ENCODE measurements around the gene VDAC1. TPM values are rescaled to one million over a fixed set of nuclear protein-coding genes. Genes with fewer than 3 reads are reported as not detected.

VDAC1 gene
- total RNA-seq, 2 experiments from 2014 or later, result 157 to 247 TPM

DNA sequence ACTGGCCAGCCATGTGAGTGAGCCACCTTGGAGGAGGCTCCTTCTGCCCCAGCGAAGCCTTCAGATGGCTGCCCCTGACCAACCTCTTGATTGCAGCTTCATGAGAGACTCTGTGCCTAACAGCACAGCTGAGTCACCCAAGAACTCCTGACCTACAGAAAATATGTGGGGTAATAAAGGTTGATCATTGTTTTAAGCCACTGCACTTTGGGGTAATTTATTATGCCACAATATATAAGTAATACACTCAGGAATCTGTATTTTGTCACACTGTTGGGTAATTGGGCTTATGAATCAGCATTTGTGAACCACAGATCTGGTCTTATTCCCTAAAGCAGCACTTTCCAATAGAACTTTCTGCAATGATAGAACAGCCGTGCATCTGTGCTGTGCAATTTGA is 24.4 kb upstream of the VDAC1 start:
- POLR2A ChIA-PET, result no interaction called here
- Histone ChIP-seq H3K4me1 (ENCODE audit: insufficient read depth, low read length, poor library complexity, severe bottlenecking) (no peaks in the 10 kb centered on the region), H3K79me2 (ENCODE audit: insufficient read depth, low read depth, low read length) (no peaks in the 10 kb centered on the region), H3K27ac (ENCODE audit: low read depth, low read length, poor library complexity, severe bottlenecking) (no peak overlapping the region), H4K20me1 (ENCODE audit: insufficient read depth, low read length) (no peaks in the 10 kb centered on the region), H3K9me2 (ENCODE audit: insufficient read depth, low read length) (no peaks in the 10 kb centered on the region), H3K4me2 (ENCODE audit: low read length) (no peak overlapping the region), H2AFZ (ENCODE audit: low read length) (no peak overlapping the region), H3K4me3 (ENCODE audit: low read depth, low read length, poor library complexity, severe bottlenecking) (no peak overlapping the region), H3K9me3 (ENCODE audit: low read length) (no peaks in the 10 kb centered on the region), H3K36me3 (ENCODE audit: insufficient read depth, low read length) (no peaks in the 10 kb centered on the region)
- intact Hi-C loops (cut with micrococcal nuclease; ENCODE audit: unreplicated experiment), result no loop called here
- TF ChIP-seq, protein P1, sequence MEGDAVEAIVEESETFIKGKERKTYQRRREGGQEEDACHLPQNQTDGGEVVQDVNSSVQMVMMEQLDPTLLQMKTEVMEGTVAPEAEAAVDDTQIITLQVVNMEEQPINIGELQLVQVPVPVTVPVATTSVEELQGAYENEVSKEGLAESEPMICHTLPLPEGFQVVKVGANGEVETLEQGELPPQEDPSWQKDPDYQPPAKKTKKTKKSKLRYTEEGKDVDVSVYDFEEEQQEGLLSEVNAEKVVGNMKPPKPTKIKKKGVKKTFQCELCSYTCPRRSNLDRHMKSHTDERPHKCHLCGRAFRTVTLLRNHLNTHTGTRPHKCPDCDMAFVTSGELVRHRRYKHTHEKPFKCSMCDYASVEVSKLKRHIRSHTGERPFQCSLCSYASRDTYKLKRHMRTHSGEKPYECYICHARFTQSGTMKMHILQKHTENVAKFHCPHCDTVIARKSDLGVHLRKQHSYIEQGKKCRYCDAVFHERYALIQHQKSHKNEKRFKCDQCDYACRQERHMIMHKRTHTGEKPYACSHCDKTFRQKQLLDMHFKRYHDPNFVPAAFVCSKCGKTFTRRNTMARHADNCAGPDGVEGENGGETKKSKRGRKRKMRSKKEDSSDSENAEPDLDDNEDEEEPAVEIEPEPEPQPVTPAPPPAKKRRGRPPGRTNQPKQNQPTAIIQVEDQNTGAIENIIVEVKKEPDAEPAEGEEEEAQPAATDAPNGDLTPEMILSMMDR (conservative IDR thresholded peaks at IDR 0.05; ENCODE audit: low read length), result no peak
- no peak for TF ChIP-seq EZH2phosphoT487 (IDR thresholded peaks at IDR 0.05; ENCODE audit: borderline replicate concordance, low read depth, low read length)
- CTCF ChIA-PET (ENCODE audit: unreplicated experiment), result no interaction called here
- DNase-seq (ENCODE audit: low spot score), result no peak
- BruUV-seq (replicated peaks), result no TSS peak

DNA sequence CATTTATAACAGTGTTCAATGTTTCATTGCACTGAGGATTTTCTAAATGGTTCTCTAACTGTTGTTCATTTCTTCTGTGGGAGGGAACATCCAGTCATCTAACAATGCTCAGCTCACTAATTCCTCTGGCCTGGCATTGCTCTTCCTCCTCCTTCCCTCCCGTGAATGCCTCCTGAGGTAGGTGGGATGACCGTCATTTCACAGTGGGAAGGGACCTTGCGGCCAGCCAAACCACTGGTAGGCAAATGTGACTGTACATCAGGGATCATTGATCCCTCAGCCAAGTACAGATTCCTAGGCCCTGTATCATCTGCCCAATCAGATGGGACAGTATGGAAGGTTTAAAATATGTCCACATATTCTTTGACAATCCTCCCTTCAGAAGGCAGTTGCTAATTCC is 23.7 kb upstream of the VDAC1 start:
- Histone ChIP-seq H3K9me2 (ENCODE audit: insufficient read depth, low read length) (no peaks in the 10 kb centered on the region), H3K79me2 (ENCODE audit: insufficient read depth, low read depth, low read length) (no peaks in the 10 kb centered on the region), H3K36me3 (ENCODE audit: insufficient read depth, low read length) (no peaks in the 10 kb centered on the region), H4K20me1 (ENCODE audit: insufficient read depth, low read length) (no peaks in the 10 kb centered on the region), H3K4me3 (ENCODE audit: low read depth, low read length, poor library complexity, severe bottlenecking) (no peak overlapping the region), H3K27ac (ENCODE audit: low read depth, low read length, poor library complexity, severe bottlenecking) (no peak overlapping the region), H3K4me2 (ENCODE audit: low read length) (no peak overlapping the region), H3K9me3 (ENCODE audit: low read length) (no peaks in the 10 kb centered on the region), H3K4me1 (ENCODE audit: insufficient read depth, low read length, poor library complexity, severe bottlenecking) (no peaks in the 10 kb centered on the region), H2AFZ (ENCODE audit: low read length) (no peak overlapping the region)
- TF ChIP-seq, protein P1 (conservative IDR thresholded peaks at IDR 0.05; ENCODE audit: low read length), result no peak
- no peak for TF ChIP-seq EZH2phosphoT487 (IDR thresholded peaks at IDR 0.05; ENCODE audit: borderline replicate concordance, low read depth, low read length)
- BruUV-seq (replicated peaks), result no TSS peak
- no peak for DNase-seq (ENCODE audit: low spot score)
- POLR2A ChIA-PET, result no interaction called here
- CTCF ChIA-PET (ENCODE audit: unreplicated experiment), result no interaction called here
- intact Hi-C loops (cut with micrococcal nuclease; ENCODE audit: unreplicated experiment), result no loop called here

DNA sequence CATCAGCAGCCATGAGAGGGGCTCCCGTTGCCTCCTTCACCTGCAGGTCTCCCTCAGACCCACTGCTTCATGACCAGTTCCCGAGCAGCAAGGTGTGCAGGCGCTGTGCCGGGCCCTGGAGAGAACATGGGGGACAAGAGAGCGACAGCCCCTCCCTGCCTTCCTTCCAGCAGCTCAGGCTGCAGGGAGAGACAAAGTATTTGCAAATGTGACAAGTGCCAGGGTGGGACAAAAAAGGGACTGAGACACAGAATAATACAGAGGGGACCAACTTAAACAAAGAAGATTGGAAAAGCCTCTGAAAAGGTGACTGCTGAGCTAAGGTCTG is 22.5 kb upstream of the VDAC1 start:
- no peak overlapping the region for H3K4me2 ChIP-seq (ENCODE audit: low read length)
- no peaks in the 10 kb centered on the region for H3K9me3 ChIP-seq (ENCODE audit: low read length)
- CTCF ChIA-PET (ENCODE audit: unreplicated experiment), result no interaction called here
- intact Hi-C loops (cut with micrococcal nuclease; ENCODE audit: unreplicated experiment), result no loop called here
- H3K4me3 ChIP-seq (ENCODE audit: low read depth, low read length, poor library complexity, severe bottlenecking), result no peak overlapping the region
- POLR2A ChIA-PET, result no interaction called here
- no peak for TF ChIP-seq EZH2phosphoT487 (IDR thresholded peaks at IDR 0.05; ENCODE audit: borderline replicate concordance, low read depth, low read length)
- TF ChIP-seq, protein P1 (conservative IDR thresholded peaks at IDR 0.05; ENCODE audit: low read length), result no peak
- BruUV-seq (replicated peaks), result no TSS peak
- no peaks in the 10 kb centered on the region for H3K4me1 ChIP-seq (ENCODE audit: insufficient read depth, low read length, poor library complexity, severe bottlenecking)
- H3K27ac ChIP-seq (ENCODE audit: low read depth, low read length, poor library complexity, severe bottlenecking), result no peak overlapping the region
- H3K79me2 ChIP-seq (ENCODE audit: insufficient read depth, low read depth, low read length), result no peaks in the 10 kb centered on the region
- H3K36me3 ChIP-seq (ENCODE audit: insufficient read depth, low read length), result no peaks in the 10 kb centered on the region
- no peak for DNase-seq (ENCODE audit: low spot score)
- H2AFZ ChIP-seq (ENCODE audit: low read length), result no peak overlapping the region
- H4K20me1 ChIP-seq (ENCODE audit: insufficient read depth, low read length), result no peaks in the 10 kb centered on the region
- H3K9me2 ChIP-seq (ENCODE audit: insufficient read depth, low read length), result no peaks in the 10 kb centered on the region

Data from OCI-LY7 (cell line).